NCI-H774 (cell line): ENCODE results near the gene USP36.
"Not testable (repeated sequence)": the region's sequence is repeated elsewhere in the genome, so short reads cannot be mapped to it uniquely, and the experiment has no call there.

Source experiments
- DNase-seq: peaks from one replicate; lab custom pipeline; 2025; lab: John Stamatoyannopoulos, UW

The USP36 gene

GRCh38 chr17:78872486-78872885, 31.9 kb upstream of the USP36 start:
- DNase-seq: peak; percentile 10

DNA sequence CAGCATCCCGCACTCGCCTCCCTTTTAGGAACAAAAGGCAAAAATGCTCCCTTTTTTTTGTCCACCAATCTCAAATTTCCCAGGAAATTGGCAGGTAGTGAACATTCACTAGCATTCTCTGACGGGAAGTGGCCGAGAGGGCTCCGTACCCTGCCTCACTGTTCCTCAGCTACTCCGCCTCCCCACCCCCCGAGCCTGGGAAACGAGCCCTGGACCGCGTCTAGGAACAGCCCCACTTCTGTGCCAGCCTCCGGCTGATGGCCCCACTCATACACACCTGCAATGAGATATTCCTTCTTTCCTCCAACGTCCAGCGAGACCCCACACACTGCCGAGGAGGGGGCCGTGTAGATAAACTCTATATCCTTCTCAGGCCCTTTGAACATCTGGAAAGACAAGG, 30.0 kb upstream of the USP36 start:
- DNase-seq: no peak

DNA sequence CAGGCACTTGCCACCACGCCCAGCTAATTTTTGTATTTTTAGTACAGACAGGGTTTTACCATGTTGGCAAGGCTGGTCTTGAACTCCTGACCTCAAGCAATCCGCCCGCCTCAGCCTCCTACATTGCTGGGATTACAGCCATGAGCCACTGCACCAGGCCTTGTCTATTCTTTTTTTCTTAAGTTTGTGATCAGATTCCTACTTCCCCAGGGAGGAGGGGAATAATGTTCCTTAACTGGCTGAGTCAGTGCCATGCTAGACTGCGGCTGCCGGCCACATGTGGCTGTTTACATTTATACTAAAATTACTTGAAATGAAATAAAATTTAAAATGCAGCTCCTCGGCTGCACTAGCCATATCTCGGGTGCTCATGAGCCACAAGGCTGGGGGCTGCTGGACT, 27.8 kb upstream of the USP36 start:
- no peak for DNase-seq

DNA sequence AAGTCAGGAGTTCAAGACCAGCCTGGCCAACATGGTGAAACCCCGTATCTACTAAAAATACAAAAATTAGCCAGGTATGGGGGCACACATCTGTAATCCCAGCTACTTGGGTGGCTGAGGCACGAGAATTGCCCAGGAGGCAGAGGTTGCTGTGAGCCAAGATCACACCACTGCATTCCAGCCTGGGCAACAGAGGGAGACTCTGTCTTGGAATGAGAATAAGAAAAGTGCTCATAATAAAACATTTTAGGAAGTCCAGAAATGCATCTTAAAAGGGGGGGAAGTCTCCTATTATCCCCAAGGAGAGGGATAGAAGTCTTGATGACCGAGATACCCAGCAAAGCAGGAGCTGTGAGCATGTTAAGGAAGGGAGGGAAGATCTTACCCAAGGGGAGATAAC, 26.4 kb upstream of the USP36 start:
- not testable (repeated sequence) for DNase-seq

DNA sequence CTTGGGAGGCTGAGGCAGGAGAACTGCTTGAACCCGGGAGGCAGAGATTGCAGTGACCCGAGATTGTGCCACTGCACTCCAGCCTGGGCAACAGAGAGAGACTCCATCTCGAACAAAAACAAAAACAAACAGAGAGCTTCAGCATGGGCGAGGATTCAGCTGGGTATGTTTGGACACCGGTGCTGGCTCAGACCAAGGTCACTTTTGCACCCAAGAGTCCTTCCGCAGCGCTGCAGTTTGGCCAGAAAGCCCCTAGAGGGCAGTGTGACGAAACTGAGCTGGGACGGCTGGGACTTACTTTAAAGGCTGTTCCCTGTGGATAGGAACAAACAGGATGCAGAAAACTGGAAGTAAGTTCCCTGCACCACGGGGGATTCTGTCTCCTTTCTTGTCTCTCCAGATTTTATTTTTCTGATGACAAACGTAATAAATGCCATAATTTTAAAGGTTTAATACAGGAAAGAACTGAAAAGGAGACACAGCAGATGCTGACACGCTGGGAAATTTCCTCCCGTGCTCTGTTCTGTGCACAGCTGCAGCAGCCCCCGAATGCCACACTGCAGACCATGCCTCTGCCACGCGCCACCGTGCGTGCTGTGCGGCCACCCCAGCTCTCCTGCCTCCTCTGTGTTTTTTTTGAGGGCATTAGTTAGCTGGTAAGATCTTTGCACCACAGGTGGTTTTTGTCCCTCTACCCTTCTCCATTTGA, 25.2 kb upstream of the USP36 start:
- DNase-seq: peak; percentile 83

GRCh38 chr17:78864117-78864516, 23.5 kb upstream of the USP36 start:
- DNase-seq: no peak

DNA sequence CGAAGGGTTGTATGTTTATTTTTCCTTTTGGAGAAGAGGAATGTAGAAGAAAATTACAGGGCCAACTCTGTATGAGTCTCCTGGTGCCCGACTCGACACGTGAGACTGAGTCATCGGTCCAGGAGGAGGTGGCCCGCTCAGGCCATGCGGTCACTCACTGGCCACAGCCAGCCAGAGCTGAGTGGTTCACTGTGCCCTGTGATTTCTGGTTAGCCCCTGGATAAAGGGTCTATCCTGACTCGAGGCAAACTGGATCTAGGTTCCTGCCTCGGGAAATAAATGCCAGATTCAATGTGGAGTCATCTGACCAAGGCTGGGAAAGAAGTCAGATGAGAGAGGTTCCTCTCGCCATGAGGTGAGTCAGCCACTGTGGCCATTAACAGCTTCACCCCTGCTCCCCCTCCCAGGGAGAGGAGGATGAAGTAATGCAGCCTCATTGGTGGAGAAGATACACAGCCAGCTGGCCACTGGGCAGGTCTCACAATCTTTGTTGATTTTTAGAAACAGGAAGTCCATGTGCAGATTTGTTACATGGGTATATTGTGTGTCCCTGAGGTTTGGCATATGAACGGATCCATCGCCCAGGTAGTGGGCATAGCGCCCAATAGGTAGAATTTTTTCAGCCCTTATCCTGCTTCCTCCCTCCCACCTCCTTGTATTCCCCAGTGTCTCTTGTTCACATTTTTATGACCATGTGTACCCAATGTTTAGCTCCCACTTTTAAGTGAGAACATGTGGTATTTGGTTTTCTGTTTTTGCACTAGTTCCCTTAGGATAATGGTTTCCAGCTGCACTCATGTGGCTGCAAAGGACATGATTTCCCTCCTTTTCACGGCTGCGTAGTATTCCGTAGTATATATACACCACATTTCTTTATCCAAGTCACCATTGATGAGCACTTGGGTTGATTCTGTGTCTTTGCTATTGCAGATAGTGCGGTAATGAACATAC, 21.7 kb upstream of the USP36 start:
- DNase-seq: peak; percentile 44

DNA sequence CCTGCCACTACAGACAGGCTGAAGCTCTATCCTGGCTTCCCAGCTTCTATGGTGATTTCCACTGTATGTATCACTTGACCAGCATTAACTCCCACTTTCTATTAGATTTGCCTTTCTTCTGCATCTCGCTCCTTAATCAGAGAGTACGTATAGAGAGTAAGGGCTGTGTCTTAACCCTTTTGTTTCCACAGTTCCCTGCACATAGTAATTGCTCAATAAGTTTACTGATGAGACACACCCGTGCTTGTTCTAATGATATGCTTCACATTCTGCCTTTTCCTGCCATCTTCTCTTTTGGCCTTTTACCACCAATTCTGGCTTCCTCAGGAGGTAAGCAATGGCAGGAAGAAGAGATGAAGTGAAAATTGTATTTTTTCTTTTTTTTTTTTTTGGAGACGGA, 20.6 kb upstream of the USP36 start:
- no peak for DNase-seq

GRCh38 chr17:78859051-78859450, 18.4 kb upstream of the USP36 start:
- DNase-seq: no peak

GRCh38 chr17:78857266-78857665, 16.7 kb upstream of the USP36 start:
- no peak for DNase-seq

- no peak for DNase-seq
Measured at GRCh38 chr17:78855561-78856165, 15.0 kb upstream of the USP36 start.

DNA sequence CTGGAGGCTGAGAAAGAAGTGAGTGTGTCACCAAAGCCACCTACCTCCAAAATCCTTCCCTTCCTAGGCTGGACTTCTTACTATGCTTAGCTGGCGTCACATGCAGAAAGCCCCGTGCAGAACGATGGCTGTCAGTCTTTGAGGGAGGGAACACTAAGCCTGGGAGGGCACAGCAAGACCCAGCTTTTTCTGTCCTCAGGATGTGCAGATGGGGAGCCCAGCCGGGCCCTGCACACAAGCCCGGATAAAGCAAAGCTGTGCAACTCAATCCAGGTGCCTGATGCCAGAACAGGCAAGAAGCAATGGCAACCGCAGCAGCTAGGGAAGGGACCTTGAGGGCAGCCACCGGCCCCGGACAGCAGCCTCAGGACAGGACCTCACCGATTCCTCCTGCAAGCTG, 13.9 kb upstream of the USP36 start:
- DNase-seq: no peak

DNA sequence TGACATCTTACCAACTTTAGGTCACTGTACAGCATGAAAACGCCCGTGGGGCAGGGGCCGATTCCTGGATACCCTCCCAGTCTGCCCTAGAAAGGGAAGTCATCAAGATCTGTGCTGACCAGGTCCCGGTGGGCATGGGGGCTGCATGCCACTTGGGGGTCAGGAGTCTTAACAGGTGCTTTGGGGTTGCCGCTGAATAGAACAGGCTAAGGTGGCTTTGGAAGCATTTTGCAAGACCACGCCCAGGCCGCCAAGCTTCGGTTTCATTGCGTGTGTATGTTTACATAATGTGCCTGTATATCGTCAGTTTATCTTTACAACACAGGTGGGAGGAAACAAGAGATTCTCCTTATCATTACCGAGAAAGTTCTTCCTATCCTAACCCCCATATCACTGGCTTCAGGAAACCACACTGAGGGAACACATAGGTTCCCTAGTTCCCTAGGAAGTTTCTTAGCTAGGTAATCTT, 13.3 kb upstream of the USP36 start:
- no peak for DNase-seq

DNA sequence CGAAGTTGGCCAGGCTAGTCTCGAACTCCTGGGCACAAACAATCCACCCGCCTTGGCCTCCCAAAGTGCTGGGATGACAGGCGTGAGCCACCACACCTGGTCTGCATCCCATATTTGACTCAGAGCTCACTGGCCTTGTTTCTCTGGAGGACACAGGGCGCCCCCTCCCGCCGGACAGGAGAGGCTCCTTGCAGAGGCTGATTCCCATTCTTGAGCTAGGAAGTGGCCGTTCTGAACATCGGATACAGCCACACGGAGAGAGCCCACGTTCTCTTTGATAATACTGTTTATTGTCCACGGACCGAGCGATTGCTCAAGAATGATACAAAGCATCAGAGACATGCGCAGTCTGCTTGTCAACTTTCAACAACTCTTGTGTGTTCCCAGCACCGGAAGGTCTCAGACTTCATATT, 12.1 kb upstream of the USP36 start:
- DNase-seq: no peak

- no peak for DNase-seq
Measured at GRCh38 chr17:78849026-78849425, 8.4 kb upstream of the USP36 start.

DNA sequence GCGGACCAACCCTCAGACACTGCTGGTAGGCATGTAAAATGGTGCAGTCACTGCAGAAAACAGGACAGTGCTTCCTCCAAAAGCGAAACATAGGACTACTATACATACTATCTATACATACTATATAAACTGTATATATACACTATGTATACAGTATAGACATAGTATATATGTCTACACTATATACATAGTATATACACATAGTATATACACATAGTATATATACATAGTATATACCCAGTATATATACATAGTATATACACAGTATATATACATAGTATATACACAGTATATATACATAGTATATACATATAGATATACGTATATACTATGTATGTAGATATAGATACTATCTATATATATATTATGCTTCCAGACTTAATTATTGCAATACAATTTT, 6.4 kb upstream of the USP36 start:
- DNase-seq: no peak

DNA sequence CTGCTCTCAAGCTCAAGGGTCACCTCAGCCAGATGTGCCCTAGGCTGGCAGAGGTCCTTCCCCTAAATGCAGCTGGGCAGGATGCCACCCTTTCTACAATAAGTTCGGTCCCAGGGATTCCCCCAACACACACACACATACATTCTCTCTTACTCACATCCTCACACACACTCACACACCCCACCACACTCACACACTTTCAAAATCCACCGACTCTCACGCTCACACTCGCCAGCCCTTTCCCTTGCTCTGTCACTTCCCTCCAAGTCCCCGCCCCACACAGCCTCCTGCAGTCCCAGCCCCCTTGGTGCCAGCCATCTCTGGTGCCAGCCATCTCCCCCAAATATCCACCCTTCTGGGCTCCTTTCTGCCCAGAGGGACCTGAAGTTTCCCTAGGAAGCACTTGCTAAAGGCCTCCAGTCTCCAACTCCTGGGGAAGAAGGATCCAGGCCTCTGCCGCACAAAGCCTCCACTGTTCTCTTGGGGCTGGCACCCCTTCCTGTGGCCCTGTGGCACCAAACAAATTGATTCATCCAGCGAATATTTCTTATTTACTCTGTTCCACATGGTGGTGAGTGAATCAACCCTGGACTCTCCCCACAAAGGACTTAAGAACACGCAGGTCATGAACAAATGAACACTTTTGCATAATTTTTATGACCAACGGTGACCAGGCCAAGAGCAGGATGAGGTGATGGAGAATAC, 3.8 kb upstream of the USP36 start:
- DNase-seq: no peak

DNA sequence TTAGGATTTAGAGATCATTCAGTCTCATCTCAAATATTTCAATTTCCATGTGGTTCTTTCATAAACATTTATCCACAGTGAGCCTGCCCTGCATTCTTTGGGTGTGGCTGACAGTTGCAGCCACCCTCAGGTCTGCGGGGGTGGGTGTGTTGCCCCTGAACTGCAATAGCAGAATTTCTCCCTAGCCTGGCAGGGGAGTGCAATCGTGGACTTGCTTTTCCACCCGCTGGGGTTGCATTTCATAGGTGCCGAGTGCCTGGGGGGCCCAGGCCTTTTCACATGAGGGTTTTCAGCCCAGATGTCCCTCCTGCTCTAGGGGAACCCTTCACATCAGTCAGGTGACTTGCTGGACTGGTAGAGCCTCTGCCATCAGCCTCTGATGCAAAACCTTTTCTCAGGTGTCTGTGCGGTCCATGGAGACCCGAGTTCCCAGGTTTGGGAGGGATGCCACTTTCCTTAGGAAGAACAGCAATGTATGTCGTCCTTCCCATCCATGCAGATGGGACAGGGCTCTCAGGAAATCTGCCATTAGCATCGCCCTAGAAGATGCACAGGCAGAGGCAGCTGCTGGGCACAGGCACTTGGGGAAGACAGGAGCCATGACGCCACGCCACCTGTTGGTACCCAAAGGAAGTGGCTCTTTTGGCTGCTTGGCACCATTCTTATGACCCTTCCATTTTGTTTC, 2.4 kb upstream of the USP36 start:
- peak; percentile 71 for DNase-seq

GRCh38 chr17:78840530-78840779, 159 bp downstream of the USP36 start:
- DNase-seq: no peak

DNA sequence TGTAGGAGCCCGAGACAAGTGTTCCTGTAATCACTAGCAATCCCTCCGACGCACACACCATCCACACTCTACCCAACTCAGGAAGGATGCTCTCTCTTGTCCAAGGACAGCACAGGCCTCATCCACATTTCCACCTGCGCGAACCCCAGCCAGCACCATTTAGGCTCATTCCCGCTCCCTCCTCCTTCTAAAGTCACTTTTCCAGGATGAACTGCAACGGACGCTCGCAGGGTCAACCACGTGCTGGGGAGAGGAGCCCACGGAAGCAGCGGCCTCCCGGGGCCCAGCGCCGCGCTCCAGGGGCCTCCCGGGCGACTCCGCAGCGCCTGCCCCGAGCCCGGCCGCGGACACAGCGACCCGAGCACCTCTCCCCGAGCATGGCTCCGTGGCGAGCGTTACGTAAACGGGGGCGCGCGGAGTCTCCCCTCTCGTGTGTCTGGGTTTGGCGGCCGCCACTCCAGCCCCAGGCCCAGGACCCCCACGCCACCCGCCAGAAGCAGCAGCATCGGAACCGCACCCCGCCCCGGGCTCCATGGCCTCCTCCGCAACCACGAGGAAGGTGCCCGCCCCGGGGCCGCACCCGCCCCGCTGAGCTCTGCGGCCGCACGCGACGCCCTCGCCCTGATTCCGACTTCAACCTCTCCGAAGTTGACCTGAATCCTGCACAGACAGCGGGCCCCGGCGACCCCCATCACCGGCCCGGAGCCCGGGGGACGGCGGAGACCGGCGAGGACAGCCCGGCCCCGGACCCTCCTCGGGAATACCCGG, 668 bp downstream of the USP36 start:
- DNase-seq: no peak

DNA sequence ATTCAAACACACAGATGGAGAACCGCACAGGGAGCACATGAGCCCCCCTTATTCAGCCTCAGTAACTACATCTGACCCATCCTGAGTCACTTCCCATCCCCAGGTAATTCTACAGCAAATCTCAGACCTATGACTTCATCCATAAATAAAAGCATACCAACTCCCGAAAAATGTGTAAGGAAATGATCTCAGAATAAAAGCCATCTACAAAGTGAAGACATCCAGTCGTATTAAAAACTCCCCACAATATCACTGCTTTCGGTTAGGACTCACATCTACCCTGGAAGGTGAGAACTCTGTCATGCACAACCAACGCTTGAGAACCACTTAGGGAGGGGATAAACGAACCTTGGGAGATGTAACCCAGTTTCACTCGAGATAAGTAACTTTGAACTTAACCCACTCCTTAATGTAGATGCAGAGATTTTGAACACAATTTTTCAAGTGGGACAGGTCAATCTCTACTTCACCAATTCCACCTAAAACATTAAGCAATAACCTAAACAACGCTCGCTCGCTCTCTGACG, 1.3 kb downstream of the USP36 start:
- DNase-seq: no peak
